A549 (cell line): ENCODE measurements around the gene STK17A. TPM values are rescaled to one million over a fixed set of nuclear protein-coding genes. Genes with fewer than 3 reads are reported as not detected.

ENCODE experiments used
- ATAC-seq, 2 experiments: fragments of 200-7000 bp in 1 of 2; fragments of >200 bp in 1 of 2; cut with Nextera tagmentation in 1 of 2; cut with Tn5 transposase in 1 of 2; 3 replicates each; pipeline versions ENCODE4 v1.8.0 to v1.9.1; 2018 to 2020; ENCODE audit warnings: mild to moderate bottlenecking in 1 of 2, moderate library complexity in 1 of 2
- CTCF ChIA-PET: fragments of 300-600 bp; sonication (Branson Sonifier 250); formaldehyde crosslinking; extraction: SDS; loops from one replicate; lab custom pipeline; 2021; ENCODE audit warnings: antibody characterized with exemption, inconsistent platforms; lab: Yijun Ruan, JAX
- POLR2A ChIA-PET: fragments of 350-600 bp; formaldehyde crosslinking; extraction: SDS; loops from one replicate; lab custom pipeline; 2021; ENCODE audit warnings: antibody characterized with exemption, inconsistent platforms; lab: Yijun Ruan, JAX
- DNase-seq, 2 experiments: peaks; one replicate each; pipeline versions ENCODE4 v3.0.0 to v3.0.0-alpha.2; 2011 to 2016; ENCODE audit warnings: low read depth in 1 of 2, low spot score in 1 of 2
- FAIRE-seq: peaks from 2 replicates; lab custom pipeline; 2011; peaks lifted over from hg19 to GRCh38; lab: Jason Lieb, UNC
- H3K27ac ChIP-seq, 2 experiments: fragments of >200 bp; sonication (Bioruptor Twin); formaldehyde crosslinking; 3 replicates each; pipeline ENCODE4 v1.5.1; 2016 to 2017
- H3K4me1 ChIP-seq: fragments of >200 bp; sonication (Bioruptor Twin); formaldehyde crosslinking; 3 replicates; pipeline ENCODE4 v1.6.1; 2016
- H3K4me2 ChIP-seq: fragments of >200 bp; sonication (Bioruptor Twin); formaldehyde crosslinking; 3 replicates; pipeline ENCODE4 v1.6.1; 2016
- H3K4me3 ChIP-seq: fragments of >200 bp; sonication (Bioruptor Twin); formaldehyde crosslinking; 3 replicates; pipeline ENCODE4 v1.5.1; 2016
- H3K9me3 ChIP-seq: fragments of >200 bp; sonication (Bioruptor Twin); formaldehyde crosslinking; 3 replicates; pipeline ENCODE4 v1.6.1; 2016
- CBX8 ChIP-seq: fragments of 200-600 bp; sonication (generic); IDR thresholded peaks from 2 replicates; pipeline ENCODE4 v1.6.1; 2016
- CEBPB ChIP-seq, 2 experiments: fragments of >200 bp in 1 of 2; sonication (Bioruptor Twin) in 1 of 2; formaldehyde crosslinking in 1 of 2; IDR thresholded peaks; 2 replicates each; pipeline ENCODE4 v1.6.1; 2012 to 2016
- EP300 ChIP-seq, 2 experiments: fragments of >200 bp; sonication (Bioruptor Twin); formaldehyde crosslinking; IDR thresholded peaks; 2 replicates in 1 of 2; 3 replicates in 1 of 2; pipeline ENCODE4 v1.6.1; 2016 to 2017
- HDAC2 ChIP-seq: fragments of 200-600 bp; sonication (generic); IDR thresholded peaks from 2 replicates; pipeline ENCODE4 v1.6.1; 2016
- HEYL ChIP-seq: fragments of 250-450 bp; sonication (Bioruptor Pico); IDR thresholded peaks from 2 replicates; pipeline ENCODE4 v1.8.0; 2021; ENCODE audit warnings: mild to moderate bottlenecking, moderate library complexity
- HOXA7 ChIP-seq: fragments of 250-450 bp; sonication (Bioruptor Pico); IDR thresholded peaks from 2 replicates; pipeline ENCODE4 v1.5.0; 2020; ENCODE audit warnings: mild to moderate bottlenecking, moderate library complexity
- MAFK ChIP-seq: fragments of 450-650 bp; IDR thresholded peaks from 2 replicates; pipeline ENCODE4 v1.6.1; 2014; ENCODE audit not compliant: partially characterized antibody
- RCOR1 ChIP-seq: fragments of 150-350 bp; IDR thresholded peaks from 2 replicates; pipeline ENCODE4 v1.6.1; 2014; ENCODE audit warnings: antibody characterized with exemption, low read length, low read depth
- RNF2 ChIP-seq: fragments of 200-600 bp; sonication (generic); IDR thresholded peaks from 2 replicates; pipeline ENCODE4 v1.6.1; 2016; ENCODE audit warnings: low read depth, mild to moderate bottlenecking, antibody characterized with exemption, moderate library complexity, borderline replicate concordance
- SMC3 ChIP-seq: fragments of >200 bp; sonication (Bioruptor Twin); formaldehyde crosslinking; IDR thresholded peaks from 3 replicates; pipeline ENCODE4 v1.6.1; 2018; ENCODE audit warnings: inconsistent platforms
- SREBF2 ChIP-seq: fragments of 450-650 bp; IDR thresholded peaks from 2 replicates; pipeline ENCODE4 v1.6.1; 2014; ENCODE audit warnings: mild to moderate bottlenecking, moderate library complexity
- ZFP36 ChIP-seq: fragments of 450-650 bp; IDR thresholded peaks from 2 replicates; pipeline ENCODE4 v1.6.1; 2014; ENCODE audit warnings: borderline replicate concordance; ENCODE audit not compliant: partially characterized antibody
- WGBS: methylation state at CpG from one replicate; pipeline ENCODE4 v1.1.6; 2017; ENCODE audit errors: missing lambda C conversion rate; 5-methylcytosine and 5-hydroxymethylcytosine counted together
- polyA plus RNA-seq, 4 experiments: library from polyadenylated mRNA; depleted of rRNA in 3 of 4; stranded (reverse); fragments of >200 nt; fragmentation: RNase III in 1 of 4; extraction: RNeasy Plus Mini Kit Qiagen cat#74134 plus additional on column Dnase treatment in 1 of 4; gene quantifications; 2 replicates in 3 of 4; 3 replicates in 1 of 4; pipeline ENCODE4 v1.2.3, GENCODE V29; 2011 to 2017
- TF ChIP-seq, protein P1 (sequence below): fragments of >200 bp; sonication (Bioruptor Twin); formaldehyde crosslinking; IDR thresholded peaks from 3 replicates; pipeline ENCODE4 v1.5.1; 2016
- TF ChIP-seq, protein P2 (sequence below): fragments of >200 bp; sonication (Bioruptor Twin); formaldehyde crosslinking; IDR thresholded peaks from 2 replicates; pipeline ENCODE4 v1.6.1; 2016
- TF ChIP-seq, protein P3 (sequence below): IDR thresholded peaks from 2 replicates; pipeline ENCODE4 v1.6.1; 2012
- TF ChIP-seq, protein P4 (sequence below): IDR thresholded peaks from 2 replicates; pipeline ENCODE4 v1.6.1; 2012

The STK17A gene
- polyA plus RNA-seq, 2 of the 4 experiments (the other 2 are of a cell fraction), result 27.3 to 47.5 TPM

DNA sequence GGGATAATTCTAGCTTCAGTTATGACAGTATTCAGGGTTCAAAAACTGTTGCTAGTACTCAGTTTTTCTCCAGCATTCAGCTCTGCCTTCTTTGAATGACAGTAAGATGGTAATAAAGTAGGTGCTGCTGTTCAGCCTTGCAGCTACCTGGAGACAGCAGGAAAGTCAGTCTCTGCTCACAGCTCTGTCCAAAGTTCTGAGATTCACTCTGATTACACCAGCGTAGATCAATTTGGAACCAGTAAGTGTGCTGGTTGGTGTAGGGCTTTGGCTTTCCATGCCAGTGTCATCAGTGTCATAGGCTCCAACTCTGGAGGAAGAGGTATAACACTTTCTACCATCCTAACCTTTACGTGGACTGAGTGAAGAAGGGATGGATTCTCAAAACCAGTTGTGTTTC, 26.2 kb downstream of the STK17A start:
- ATAC-seq (peak in 1 of 2 experiments; percentile 44; a peak in 3 of 6 replicates), FAIRE-seq (no peak), DNase-seq (no peak)
- Histone ChIP-seq H3K4me2 (no peak overlapping the region), H3K9me3 (no peaks in the 10 kb centered on the region), H3K27ac (no peak overlapping the region), H3K4me1 (no peaks in the 10 kb centered on the region), H3K4me3 (no peak overlapping the region)
- CTCF ChIA-PET, result interaction anchor here (0.6 to 1.0 kb wide), 3 partner anchors 27 to 91 kb away, joined by 3 to 5 read pairs (median 4); partner anchors contain the start of gene STK17A
- 100% methylated on average over 2 of the region's 2 CpGs for WGBS
- POLR2A ChIA-PET, result no interaction called here
- TF ChIP-seq, protein P1, sequence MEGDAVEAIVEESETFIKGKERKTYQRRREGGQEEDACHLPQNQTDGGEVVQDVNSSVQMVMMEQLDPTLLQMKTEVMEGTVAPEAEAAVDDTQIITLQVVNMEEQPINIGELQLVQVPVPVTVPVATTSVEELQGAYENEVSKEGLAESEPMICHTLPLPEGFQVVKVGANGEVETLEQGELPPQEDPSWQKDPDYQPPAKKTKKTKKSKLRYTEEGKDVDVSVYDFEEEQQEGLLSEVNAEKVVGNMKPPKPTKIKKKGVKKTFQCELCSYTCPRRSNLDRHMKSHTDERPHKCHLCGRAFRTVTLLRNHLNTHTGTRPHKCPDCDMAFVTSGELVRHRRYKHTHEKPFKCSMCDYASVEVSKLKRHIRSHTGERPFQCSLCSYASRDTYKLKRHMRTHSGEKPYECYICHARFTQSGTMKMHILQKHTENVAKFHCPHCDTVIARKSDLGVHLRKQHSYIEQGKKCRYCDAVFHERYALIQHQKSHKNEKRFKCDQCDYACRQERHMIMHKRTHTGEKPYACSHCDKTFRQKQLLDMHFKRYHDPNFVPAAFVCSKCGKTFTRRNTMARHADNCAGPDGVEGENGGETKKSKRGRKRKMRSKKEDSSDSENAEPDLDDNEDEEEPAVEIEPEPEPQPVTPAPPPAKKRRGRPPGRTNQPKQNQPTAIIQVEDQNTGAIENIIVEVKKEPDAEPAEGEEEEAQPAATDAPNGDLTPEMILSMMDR, result no peak
- TF ChIP-seq, all 56 proteins: peak for 0

DNA sequence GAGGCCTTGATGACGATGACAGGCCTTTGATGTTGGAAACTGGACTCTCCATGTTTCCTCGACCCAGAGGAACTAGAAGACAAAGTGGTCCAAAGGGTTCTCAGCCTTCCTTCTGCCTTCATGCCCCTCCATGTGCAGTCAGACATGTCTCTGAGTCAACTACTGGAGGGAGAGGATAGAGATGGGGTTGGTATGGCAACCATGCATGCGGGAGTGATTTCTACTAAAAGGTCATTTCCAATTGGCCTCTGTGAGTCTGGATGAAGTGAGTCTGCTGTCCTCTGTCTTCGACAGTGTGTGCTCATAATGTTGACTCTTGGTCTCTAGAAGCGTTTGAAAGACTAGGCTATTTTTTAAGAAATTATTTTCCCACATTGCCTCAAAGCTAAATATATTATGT, 29.2 kb downstream of the STK17A start:
- Histone ChIP-seq H3K4me1 (no peaks in the 10 kb centered on the region), H3K4me3 (no peak overlapping the region), H3K9me3 (no peaks in the 10 kb centered on the region), H3K27ac (no peak overlapping the region), H3K4me2 (no peak overlapping the region)
- DNase-seq (no peak), ATAC-seq (no peak; a peak in 1 of 6 replicates), FAIRE-seq (no peak)
- no peak for TF ChIP-seq RNF2
- no peak for TF ChIP-seq CEBPB (IDR thresholded peaks at IDR 0.05)
- no peak for TF ChIP-seq HOXA7
- TF ChIP-seq CBX8, result no peak
- no peak for TF ChIP-seq HDAC2
- TF ChIP-seq, protein P2, sequence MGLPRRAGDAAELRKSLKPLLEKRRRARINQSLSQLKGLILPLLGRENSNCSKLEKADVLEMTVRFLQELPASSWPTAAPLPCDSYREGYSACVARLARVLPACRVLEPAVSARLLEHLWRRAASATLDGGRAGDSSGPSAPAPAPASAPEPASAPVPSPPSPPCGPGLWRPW, result no peak
- TF ChIP-seq EP300 (IDR thresholded peaks at IDR 0.05), result no peak
- ChIA-PET CTCF (interaction anchor here (0.8 to 4.2 kb wide), 3 partner anchors 30 to 227 kb away, joined by 3 to 20 read pairs (median 4); partner anchors contain the start of gene STK17A), POLR2A (no interaction called here)
- 92% methylated on average over 5 of the region's 5 CpGs for WGBS

DNA sequence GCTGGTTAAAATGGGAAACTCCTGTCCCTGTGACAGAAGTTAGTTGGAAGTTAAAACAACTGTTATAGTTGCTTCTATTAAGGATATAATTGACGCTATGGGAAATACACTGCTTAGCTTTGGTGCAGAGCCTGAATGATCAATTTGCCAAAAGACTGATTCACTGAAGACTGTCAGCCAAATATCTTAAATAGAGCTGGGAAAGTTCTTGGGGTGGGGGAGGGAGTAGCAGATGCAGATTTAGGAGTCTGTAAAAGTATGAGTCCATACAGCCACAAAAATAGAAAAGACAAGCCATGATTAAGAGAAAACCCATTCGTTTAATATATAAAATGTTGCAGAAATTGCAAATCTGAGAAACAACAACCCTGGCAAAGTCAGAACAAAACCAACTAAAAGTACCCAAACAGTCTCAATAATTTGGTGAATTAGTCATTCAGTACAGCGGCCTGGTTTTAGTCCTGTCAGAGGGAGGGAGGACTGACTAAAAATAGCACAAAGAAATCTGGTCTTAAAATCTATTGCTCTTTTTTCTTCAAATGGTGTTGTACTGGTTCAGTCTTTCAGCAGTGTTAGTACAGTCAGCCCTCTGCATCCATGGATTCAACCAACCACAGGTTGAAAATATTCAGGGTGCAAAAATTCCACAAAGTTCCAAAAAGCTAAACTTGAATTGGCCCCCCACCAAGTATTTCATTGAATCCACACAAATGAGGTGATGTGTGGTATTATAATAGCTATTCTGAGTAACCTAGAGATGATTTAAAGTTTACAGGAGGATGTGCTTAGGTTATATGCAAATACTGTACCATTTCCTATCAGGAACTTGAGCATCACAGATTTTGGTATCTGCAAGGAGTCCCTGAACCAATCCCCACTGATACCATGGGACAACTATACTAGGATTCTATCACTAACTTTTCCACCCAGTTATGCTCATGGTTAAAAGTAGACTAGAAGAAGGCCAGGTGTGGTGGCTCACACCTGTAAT, 30.0 kb downstream of the STK17A start:
- 87% methylated on average over 3 of the region's 3 CpGs for WGBS
- H3K4me2 ChIP-seq, result no peak overlapping the region
- ChIA-PET POLR2A (interaction anchor here (2.4 kb wide), 1 partner anchor 30 kb away, joined by 7 read pairs; the partner anchor contains the start of gene STK17A), CTCF (interaction anchor here (0.8 to 4.2 kb wide), 4 partner anchors 14 to 226 kb away, joined by 3 to 20 read pairs (median 3); partner anchors contain the start of gene STK17A)
- no peak for FAIRE-seq
- no peaks in the 10 kb centered on the region for H3K9me3 ChIP-seq
- no peaks in the 10 kb centered on the region for H3K4me1 ChIP-seq
- TF ChIP-seq CEBPB (IDR thresholded peaks at IDR 0.05) (no peak), MAFK (no peak), EP300 (IDR thresholded peaks at IDR 0.05) (no peak), RCOR1 (no peak), ZFP36 (no peak), SREBF2 (no peak), SMC3 (no peak), HEYL (CRISPR knock-in tag) (no peak)
- TF ChIP-seq, protein P3, sequence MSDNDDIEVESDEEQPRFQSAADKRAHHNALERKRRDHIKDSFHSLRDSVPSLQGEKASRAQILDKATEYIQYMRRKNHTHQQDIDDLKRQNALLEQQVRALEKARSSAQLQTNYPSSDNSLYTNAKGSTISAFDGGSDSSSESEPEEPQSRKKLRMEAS, result no peak
- TF ChIP-seq, protein P4, sequence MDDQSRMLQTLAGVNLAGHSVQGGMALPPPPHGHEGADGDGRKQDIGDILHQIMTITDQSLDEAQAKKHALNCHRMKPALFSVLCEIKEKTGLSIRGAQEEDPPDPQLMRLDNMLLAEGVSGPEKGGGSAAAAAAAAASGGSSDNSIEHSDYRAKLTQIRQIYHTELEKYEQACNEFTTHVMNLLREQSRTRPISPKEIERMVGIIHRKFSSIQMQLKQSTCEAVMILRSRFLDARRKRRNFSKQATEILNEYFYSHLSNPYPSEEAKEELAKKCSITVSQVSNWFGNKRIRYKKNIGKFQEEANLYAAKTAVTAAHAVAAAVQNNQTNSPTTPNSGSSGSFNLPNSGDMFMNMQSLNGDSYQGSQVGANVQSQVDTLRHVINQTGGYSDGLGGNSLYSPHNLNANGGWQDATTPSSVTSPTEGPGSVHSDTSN, result no peak
- no peak for DNase-seq
- H3K27ac ChIP-seq, result no peak overlapping the region
- H3K4me3 ChIP-seq, result no peak overlapping the region
- ATAC-seq, result no peak
